A673 (cell line): ENCODE results near the gene GAGE2A.

ENCODE experiments used
- EZH2 ChIP-seq: fragments of 200-600 bp; sonication (generic); IDR thresholded peaks from 2 replicates; pipeline ENCODE4 v1.6.1; 2017; ENCODE audit warnings: borderline replicate concordance, low read depth, mild to moderate bottlenecking, mixed read lengths, antibody characterized with exemption, low read length; ENCODE audit not compliant: poor library complexity, severe bottlenecking
- TF ChIP-seq, protein P1 (sequence below): fragments of 300-800, 200-600 bp; sonication (generic); conservative IDR thresholded peaks from 2 replicates; pipeline ENCODE4 v1.5.1; 2017; ENCODE audit warnings: low read depth, mild to moderate bottlenecking, antibody characterized with exemption, low read length, moderate library complexity, mixed read lengths

DNA sequence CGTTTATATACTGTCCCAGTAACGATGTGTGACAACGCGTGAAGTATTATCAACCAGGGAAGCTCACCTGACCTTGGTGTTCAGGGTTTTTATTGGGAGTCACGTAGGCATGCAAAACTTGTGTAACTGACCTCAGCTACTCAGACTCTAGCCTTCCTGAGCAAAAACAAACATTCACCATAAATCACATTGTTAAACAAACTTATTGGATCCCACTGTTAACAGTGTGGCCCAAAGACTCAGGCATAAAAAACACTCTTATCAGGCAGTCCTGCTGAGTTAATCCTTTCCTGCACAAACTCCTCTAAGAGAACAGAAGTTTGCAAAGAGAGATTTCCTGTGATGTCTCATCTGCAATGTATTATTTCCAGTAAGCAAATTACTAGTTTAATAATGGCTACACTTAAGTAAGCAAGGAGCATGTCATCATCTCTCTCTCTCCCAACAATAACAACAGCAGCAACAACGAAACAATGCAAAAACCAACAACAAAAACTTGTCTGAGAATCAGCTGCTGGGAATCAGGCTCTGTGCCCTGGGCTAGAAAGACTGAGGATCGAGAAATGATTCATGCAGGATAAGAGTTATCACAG lies 21.5 kb downstream of the GAGE2A start:
- TF ChIP-seq, protein P1, sequence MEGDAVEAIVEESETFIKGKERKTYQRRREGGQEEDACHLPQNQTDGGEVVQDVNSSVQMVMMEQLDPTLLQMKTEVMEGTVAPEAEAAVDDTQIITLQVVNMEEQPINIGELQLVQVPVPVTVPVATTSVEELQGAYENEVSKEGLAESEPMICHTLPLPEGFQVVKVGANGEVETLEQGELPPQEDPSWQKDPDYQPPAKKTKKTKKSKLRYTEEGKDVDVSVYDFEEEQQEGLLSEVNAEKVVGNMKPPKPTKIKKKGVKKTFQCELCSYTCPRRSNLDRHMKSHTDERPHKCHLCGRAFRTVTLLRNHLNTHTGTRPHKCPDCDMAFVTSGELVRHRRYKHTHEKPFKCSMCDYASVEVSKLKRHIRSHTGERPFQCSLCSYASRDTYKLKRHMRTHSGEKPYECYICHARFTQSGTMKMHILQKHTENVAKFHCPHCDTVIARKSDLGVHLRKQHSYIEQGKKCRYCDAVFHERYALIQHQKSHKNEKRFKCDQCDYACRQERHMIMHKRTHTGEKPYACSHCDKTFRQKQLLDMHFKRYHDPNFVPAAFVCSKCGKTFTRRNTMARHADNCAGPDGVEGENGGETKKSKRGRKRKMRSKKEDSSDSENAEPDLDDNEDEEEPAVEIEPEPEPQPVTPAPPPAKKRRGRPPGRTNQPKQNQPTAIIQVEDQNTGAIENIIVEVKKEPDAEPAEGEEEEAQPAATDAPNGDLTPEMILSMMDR = no peak
- no peak for TF ChIP-seq EZH2
